ENCODE data around the gene RNASE7. TPM values are rescaled to one million over a fixed set of nuclear protein-coding genes. Genes with fewer than 3 reads are reported as not detected.
A peak's percentile ranks its signal among the peaks of the same experiment; 100 is the strongest.

The RNASE7 gene
- total RNA-seq, 2 donors from 2014 or later, result 0.74 TPM; not detected in 1

GRCh38 chr14:21042918-21043317 lies 756 bp downstream of the RNASE7 start:
- DNase-seq (ENCODE audit: low spot score), result no peak

GRCh38 chr14:21043387-21043973 lies 1.3 kb downstream of the RNASE7 start:
- WGBS, result 55% methylated on average over 2 of the region's 2 CpGs
- intact Hi-C loops (cut with DNase I), result loop anchor here (10.0 kb wide), 1 partner anchor 189 kb away; no protein-coding TSS in a partner anchor
- Histone ChIP-seq H3K27me3 (replicated peaks; ENCODE audit: insufficient read depth) (no peaks in the 10 kb centered on the region), H3K9me3 (no peaks in the 10 kb centered on the region), H3K27ac (no peak overlapping the region), H3K4me1 (replicated peaks) (peaks cover 12% of the 10 kb centered on the region), H3K4me3 (no peak overlapping the region), H3K36me3 (no peaks in the 10 kb centered on the region)
- no peak for DNase-seq (ENCODE audit: low spot score)
- no peak for TF ChIP-seq POLR2AphosphoS5 (IDR thresholded peaks at IDR 0.05)
- TF ChIP-seq POLR2A (IDR thresholded peaks at IDR 0.05), result no peak
- no peak for TF ChIP-seq CTCF (IDR thresholded peaks at IDR 0.05)

More at GRCh38 chr14:21042918-21043317, 756 bp downstream of the RNASE7 start:
- intact Hi-C loops (cut with DNase I), result loop anchor here (10.0 kb wide), 1 partner anchor 188 kb away; no protein-coding TSS in a partner anchor
- WGBS, result 61% methylated on average over 8 of the region's 8 CpGs
- Histone ChIP-seq H3K4me3 (no peak overlapping the region), H3K9me3 (no peaks in the 10 kb centered on the region), H3K4me1 (replicated peaks) (peaks cover 14% of the 10 kb centered on the region), H3K36me3 (no peaks in the 10 kb centered on the region), H3K27me3 (replicated peaks; ENCODE audit: insufficient read depth) (no peaks in the 10 kb centered on the region), H3K27ac (no peak overlapping the region)
- TF ChIP-seq POLR2AphosphoS5 (IDR thresholded peaks at IDR 0.05) (no peak), POLR2A (IDR thresholded peaks at IDR 0.05) (no peak), CTCF (IDR thresholded peaks at IDR 0.05) (no peak)

DNA sequence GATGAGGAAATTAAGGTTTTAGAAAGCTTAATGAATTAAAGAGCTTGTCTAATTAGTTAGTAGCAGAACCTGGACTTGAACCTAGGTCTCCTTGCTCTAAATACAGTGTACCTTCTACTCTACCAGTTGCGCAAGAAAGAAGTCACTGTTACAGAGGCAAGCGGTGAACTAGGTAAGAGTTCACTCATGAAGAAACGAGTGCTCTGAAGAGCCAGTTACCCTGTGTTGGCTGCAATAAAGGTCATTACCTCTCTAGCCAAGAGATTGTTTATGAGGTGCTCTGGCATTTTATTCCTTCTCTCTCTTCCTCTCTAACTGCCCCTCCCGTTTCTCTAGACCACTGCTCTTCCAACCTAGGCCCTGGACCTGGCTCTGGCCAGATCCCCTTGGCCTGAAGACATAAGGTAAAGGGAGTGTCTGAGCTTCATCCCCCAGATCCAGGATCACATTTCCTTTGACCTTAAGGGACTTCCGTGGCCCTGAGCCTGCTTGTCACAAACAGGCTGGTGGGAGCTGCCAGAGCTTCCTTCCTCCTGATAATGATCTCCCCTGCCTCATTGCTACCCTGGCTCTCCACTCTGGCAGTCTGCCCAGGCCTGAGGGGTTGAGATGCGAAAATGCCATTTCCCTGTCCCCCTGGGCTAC lies 1.9 kb downstream of the RNASE7 start:
- intact Hi-C loops (cut with DNase I), result loop anchor here (10.0 kb wide), 1 partner anchor 189 kb away; no protein-coding TSS in a partner anchor
- no peak for DNase-seq (ENCODE audit: low spot score)
- TF ChIP-seq CTCF (IDR thresholded peaks at IDR 0.05) (no peak), POLR2AphosphoS5 (IDR thresholded peaks at IDR 0.05) (no peak), POLR2A (IDR thresholded peaks at IDR 0.05) (no peak)
- Histone ChIP-seq H3K27me3 (replicated peaks; ENCODE audit: insufficient read depth) (no peaks in the 10 kb centered on the region), H3K9me3 (no peaks in the 10 kb centered on the region), H3K27ac (peak overlapping the region in 1 of 2 donors; percentile 16), H3K36me3 (no peaks in the 10 kb centered on the region), H3K4me3 (no peak overlapping the region), H3K4me1 (replicated peaks) (peaks cover 9% of the 10 kb centered on the region)
- 38% methylated on average over 6 of the region's 6 CpGs for WGBS

GRCh38 chr14:21047378-21047781 lies 5.2 kb downstream of the RNASE7 start:
- no peaks in the 10 kb centered on the region for H3K36me3 ChIP-seq

More at GRCh38 chr14:21047378-21047781, 5.2 kb downstream of the RNASE7 start:
- TF ChIP-seq POLR2A (IDR thresholded peaks at IDR 0.05), result no peak
- TF ChIP-seq CTCF (IDR thresholded peaks at IDR 0.05), result no peak
- peak; percentile 33 for TF ChIP-seq POLR2AphosphoS5 (IDR thresholded peaks at IDR 0.05)
- H3K4me1 ChIP-seq (replicated peaks), result no peaks in the 10 kb centered on the region
- no peaks in the 10 kb centered on the region for H3K9me3 ChIP-seq
- intact Hi-C loops (cut with DNase I), result loop anchor here (10.0 kb wide), 1 partner anchor 193 kb away; no protein-coding TSS in a partner anchor
- H3K4me3 ChIP-seq, result no peak overlapping the region
- no peaks in the 10 kb centered on the region for H3K27me3 ChIP-seq (replicated peaks; ENCODE audit: insufficient read depth)
- no peak overlapping the region for H3K27ac ChIP-seq
- WGBS, result 45% methylated on average over 2 of the region's 2 CpGs
- DNase-seq (ENCODE audit: low spot score), result no peak

All from prostate gland (tissue), 2 donors.